Astrocyte (in vitro differentiated cells and primary cell): ENCODE data around the gene ETS1.

ENCODE experiments used
- EZH2 ChIP-seq: IDR thresholded peaks from 2 replicates; pipeline ENCODE4 v1.6.1; 2012; ENCODE audit warnings: mild to moderate bottlenecking, low read length, inconsistent platforms; ENCODE audit not compliant: insufficient read depth
- TF ChIP-seq, protein P1 (sequence below): IDR thresholded peaks from 2 replicates; pipeline ENCODE4 v1.5.1; 2011; ENCODE audit warnings: low read depth, mild to moderate bottlenecking, inconsistent platforms, low read length, moderate library complexity; ENCODE audit not compliant: insufficient read depth

DNA sequence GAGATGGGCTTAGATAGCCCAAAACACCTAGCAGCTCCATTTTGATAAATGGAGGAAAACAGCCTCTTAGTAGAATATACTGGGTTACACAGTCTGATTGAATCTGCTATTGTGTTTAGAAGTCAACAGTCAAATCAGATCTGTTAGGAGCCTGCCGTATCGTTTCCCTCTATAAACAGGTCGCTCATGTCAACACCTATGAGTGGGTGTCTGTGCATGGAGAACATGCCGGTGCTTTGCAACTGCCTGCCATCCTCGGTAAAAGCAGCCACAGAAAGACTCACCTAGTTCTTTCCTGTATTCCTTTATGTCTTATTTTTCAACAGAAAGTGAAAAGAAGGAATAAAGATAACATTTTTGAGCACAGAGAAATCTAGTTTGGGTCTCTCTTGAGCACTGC is 99.4 kb downstream of the ETS1 start:
- TF ChIP-seq, protein P1, sequence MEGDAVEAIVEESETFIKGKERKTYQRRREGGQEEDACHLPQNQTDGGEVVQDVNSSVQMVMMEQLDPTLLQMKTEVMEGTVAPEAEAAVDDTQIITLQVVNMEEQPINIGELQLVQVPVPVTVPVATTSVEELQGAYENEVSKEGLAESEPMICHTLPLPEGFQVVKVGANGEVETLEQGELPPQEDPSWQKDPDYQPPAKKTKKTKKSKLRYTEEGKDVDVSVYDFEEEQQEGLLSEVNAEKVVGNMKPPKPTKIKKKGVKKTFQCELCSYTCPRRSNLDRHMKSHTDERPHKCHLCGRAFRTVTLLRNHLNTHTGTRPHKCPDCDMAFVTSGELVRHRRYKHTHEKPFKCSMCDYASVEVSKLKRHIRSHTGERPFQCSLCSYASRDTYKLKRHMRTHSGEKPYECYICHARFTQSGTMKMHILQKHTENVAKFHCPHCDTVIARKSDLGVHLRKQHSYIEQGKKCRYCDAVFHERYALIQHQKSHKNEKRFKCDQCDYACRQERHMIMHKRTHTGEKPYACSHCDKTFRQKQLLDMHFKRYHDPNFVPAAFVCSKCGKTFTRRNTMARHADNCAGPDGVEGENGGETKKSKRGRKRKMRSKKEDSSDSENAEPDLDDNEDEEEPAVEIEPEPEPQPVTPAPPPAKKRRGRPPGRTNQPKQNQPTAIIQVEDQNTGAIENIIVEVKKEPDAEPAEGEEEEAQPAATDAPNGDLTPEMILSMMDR = no peak
- TF ChIP-seq EZH2 = no peak
